Muscle layer of colon (tissue), 2 donors: ENCODE data around the gene MST1.

Source experiments
- H3K27ac ChIP-seq: one replicate; pipeline ENCODE4 v1.7.0; 2013; ENCODE audit warnings: low read depth, mild to moderate bottlenecking, low read length, moderate library complexity
- H3K27me3 ChIP-seq, 2 donors: one replicate each; pipeline ENCODE4 v1.7.0; 2013; ENCODE audit warnings: low read length in 2 of 2, mild to moderate bottlenecking in 2 of 2; ENCODE audit not compliant: insufficient read depth in 2 of 2, control insufficient read depth in 1 of 2
- H3K36me3 ChIP-seq: one replicate; pipeline ENCODE4 v1.7.0; 2013; ENCODE audit warnings: mild to moderate bottlenecking, low read length; ENCODE audit not compliant: insufficient read depth
- H3K4me1 ChIP-seq: one replicate; pipeline ENCODE4 v1.7.0; 2013; ENCODE audit warnings: mild to moderate bottlenecking, low read length; ENCODE audit not compliant: insufficient read depth
- H3K4me3 ChIP-seq, 2 donors: one replicate each; pipeline ENCODE4 v1.7.0; 2013; ENCODE audit warnings: low read length in 2 of 2, low read depth in 1 of 2, mild to moderate bottlenecking in 1 of 2, moderate library complexity in 1 of 2
- H3K9ac ChIP-seq: one replicate; pipeline ENCODE4 v1.7.0; 2013; ENCODE audit warnings: low read length
- H3K9me3 ChIP-seq: one replicate; pipeline ENCODE4 v1.7.0; 2013; ENCODE audit warnings: mild to moderate bottlenecking, low read length
- donor health status: abdominal sarcoma.
- donor health status: Adenocarcinoma of cecum.

MST1 gene

DNA sequence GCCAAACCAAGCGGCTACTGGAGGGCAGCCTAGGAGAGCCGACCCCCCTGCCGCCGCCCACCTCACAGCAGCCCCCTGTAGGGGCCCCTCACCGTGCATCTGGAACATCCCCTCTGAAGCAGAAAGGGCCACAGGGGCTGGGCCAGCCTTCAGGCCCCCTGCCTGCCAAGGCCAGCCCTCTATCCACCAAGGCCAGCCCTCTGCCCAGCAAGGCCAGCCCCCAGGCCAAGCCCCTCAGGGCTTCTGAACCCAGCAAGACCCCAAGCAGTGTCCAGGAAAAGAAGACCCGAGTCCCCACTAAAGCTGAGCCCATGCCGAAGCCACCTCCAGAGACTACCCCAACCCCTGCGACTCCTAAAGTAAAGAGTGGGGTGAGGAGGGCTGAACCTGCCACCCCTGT, 38.6 kb downstream of the MST1 start:
- Histone ChIP-seq H3K9ac (no peak overlapping the region), H3K4me1 (no peaks in the 10 kb centered on the region), H3K9me3 (no peaks in the 10 kb centered on the region), H3K4me3 (no peak overlapping the region), H3K36me3 (no peaks in the 10 kb centered on the region), H3K27me3 (no peaks in the 10 kb centered on the region), H3K27ac (no peak overlapping the region)

DNA sequence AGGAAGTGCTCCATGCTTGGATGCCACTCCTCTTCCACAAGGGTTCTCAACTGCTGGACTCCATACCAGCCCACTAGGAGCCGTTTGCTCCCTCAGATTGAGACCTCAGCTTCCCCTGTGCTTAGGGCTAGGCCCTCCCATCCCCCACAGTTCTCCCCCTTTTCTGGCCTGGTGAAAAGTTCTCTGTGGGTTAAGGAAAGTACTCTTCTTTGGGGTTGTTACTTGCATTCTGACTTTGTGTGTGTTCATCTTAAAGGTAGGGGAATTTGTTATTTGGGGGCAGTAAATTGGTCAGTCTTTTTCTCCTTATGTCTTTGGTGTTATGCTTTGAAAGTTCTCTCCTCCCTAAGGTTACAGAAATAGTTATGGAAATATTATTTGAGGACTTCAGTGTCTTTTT, 39.1 kb downstream of the MST1 start:
- H3K9ac ChIP-seq: no peak overlapping the region
- H3K27ac ChIP-seq: no peak overlapping the region
- no peaks in the 10 kb centered on the region for H3K9me3 ChIP-seq
- H3K27me3 ChIP-seq: no peaks in the 10 kb centered on the region
- no peak overlapping the region for H3K4me3 ChIP-seq
- no peaks in the 10 kb centered on the region for H3K36me3 ChIP-seq
- no peaks in the 10 kb centered on the region for H3K4me1 ChIP-seq

DNA sequence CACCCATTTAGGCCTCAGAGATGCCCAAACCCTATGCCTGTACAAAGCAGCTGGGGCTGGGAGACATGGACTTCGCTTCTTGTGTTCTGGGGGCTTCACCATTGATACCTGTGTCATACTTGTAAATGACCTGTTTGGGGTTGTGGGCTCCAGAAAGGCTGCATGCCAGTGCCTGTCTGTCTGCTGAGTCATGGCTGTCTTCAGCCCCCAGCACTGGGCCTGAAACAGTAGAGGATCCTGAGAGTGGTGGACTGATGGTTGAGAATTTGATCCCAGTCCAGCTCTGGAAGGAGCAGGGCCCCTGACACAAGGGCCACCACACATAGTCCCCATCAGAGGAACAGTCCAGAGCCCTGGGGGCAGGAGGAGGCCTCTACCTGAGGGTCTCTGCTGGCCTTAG, 39.7 kb downstream of the MST1 start:
- Histone ChIP-seq H3K36me3 (no peaks in the 10 kb centered on the region), H3K9ac (no peak overlapping the region), H3K9me3 (no peaks in the 10 kb centered on the region), H3K27ac (no peak overlapping the region), H3K27me3 (no peaks in the 10 kb centered on the region), H3K4me1 (no peaks in the 10 kb centered on the region), H3K4me3 (no peak overlapping the region)

DNA sequence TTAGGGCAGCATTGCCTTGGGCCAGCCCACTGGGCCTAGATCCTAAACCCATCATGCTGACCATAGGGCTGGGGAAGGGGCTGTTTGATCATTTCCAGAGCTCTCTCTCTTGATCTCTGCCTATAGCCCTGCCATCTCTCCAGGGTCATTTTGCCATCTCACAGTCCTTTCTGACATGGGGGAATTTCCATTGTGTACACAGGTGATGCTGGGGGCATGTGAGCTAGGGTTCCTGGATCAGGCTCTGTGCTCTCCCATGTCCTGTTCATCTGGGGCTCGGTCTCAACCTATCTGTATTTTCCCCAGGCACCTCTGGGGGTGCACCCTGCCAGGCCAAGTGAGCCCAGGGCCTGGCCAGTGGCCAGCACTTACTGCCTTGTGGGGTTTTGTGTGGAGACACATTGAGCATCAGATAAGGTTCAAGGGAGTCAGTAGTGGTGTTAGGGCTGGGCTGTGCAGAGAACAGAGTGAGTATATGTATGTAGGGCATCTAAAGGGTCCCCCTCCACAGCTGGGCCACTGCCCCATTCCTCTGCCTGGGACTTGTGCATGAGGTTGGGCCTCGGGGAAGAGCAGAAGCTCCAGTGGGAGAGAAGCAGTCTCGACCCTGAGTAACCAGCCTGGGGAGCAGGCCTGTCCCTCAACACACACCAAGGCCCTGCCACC, 40.8 kb downstream of the MST1 start:
- H3K36me3 ChIP-seq: no peaks in the 10 kb centered on the region
- no peak overlapping the region for H3K27ac ChIP-seq
- no peaks in the 10 kb centered on the region for H3K4me1 ChIP-seq
- H3K4me3 ChIP-seq: no peak overlapping the region
- H3K9me3 ChIP-seq: no peaks in the 10 kb centered on the region
- H3K9ac ChIP-seq: no peak overlapping the region
- H3K27me3 ChIP-seq: no peaks in the 10 kb centered on the region

DNA sequence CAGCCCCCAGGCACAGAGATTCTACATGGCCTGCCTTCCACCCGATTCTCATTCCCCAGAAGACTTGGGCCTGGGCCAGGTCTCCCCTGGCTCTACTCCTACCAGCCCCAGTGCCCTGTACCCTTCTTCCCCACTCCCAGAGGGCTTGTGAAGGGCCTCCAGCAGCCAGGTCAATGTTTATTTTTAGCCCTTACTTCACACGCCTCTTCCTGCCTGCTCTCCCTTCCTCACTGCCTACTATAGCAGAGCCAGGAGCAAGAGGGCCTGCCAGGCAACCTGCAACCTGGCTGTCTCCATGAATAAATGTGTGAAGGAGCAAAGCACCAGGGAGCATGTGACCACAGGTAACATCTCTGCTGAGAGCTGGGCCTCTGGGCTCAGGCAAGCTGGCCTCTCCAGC, 41.5 kb downstream of the MST1 start:
- H3K27ac ChIP-seq: no peak overlapping the region
- no peak overlapping the region for H3K9ac ChIP-seq

DNA sequence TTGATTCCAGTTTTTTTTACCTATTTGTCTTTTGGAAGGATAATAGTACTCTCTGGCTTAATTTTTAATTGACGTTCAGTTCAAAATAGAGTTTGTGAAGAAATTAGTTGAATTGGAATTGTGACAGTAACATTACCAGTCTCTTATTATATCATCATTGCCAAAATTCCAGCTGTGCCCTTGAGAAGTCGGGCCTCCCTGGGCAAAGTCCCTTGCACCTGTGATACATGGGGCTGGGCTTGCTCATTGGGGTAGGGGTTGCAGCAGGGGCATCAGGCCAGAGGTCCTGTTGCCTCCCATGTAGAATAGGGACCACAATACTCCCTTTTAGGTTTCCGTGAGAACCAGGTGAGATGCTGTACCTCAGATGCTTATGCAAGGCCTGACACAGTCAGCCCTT, 43.0 kb downstream of the MST1 start:
- no peaks in the 10 kb centered on the region for H3K4me1 ChIP-seq
- no peaks in the 10 kb centered on the region for H3K36me3 ChIP-seq
- no peaks in the 10 kb centered on the region for H3K27me3 ChIP-seq
- no peak overlapping the region for H3K9ac ChIP-seq
- no peak overlapping the region for H3K4me3 ChIP-seq
- H3K9me3 ChIP-seq: no peaks in the 10 kb centered on the region
- no peak overlapping the region for H3K27ac ChIP-seq

More for the DNA sequence above, 41.5 kb downstream of the MST1 start:
- no peaks in the 10 kb centered on the region for H3K36me3 ChIP-seq
- H3K9me3 ChIP-seq: no peaks in the 10 kb centered on the region
- H3K4me3 ChIP-seq: no peak overlapping the region
- no peaks in the 10 kb centered on the region for H3K4me1 ChIP-seq
- no peaks in the 10 kb centered on the region for H3K27me3 ChIP-seq

DNA sequence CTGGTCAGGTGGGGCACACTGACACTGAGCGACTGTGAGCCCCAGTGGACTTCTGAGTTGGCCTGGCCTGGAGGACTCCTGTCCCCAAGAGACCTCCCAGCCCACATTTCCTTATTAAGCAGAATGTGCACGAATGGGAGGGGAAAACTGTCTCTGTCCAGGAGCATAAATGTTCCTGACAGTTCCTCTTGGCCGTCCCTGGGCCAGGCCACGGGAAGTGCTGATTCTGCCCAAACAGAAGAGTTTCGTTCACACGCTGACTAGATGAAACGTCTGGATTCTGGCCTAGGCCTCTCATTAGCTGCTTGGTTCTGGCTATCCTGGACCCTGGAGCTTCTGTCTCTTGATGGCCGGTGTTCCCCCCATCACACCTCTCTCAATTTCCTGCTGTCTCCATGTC, 44.6 kb downstream of the MST1 start:
- Histone ChIP-seq H3K36me3 (no peaks in the 10 kb centered on the region), H3K27me3 (no peaks in the 10 kb centered on the region), H3K9me3 (no peaks in the 10 kb centered on the region), H3K27ac (no peak overlapping the region), H3K9ac (no peak overlapping the region), H3K4me1 (no peaks in the 10 kb centered on the region), H3K4me3 (no peak overlapping the region)

DNA sequence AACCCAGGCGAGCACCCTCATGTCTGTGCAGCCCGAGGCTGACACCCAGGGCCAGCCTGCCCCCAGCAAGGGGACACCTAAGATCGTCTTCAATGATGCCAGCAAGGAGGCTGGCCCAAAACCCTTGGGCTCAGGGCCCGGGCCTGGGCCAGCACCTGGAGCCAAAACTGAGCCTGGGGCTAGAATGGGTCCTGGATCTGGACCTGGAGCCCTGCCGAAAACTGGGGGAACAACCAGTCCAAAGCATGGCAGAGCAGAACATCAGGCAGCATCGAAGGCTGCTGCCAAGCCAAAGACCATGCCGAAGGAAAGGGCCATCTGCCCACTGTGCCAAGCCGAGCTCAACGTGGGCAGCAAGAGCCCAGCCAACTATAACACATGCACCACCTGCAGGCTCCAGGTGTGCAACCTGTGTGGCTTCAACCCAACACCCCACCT, 46.5 kb downstream of the MST1 start:
- Histone ChIP-seq H3K27me3 (no peaks in the 10 kb centered on the region), H3K4me3 (no peak overlapping the region), H3K27ac (no peak overlapping the region), H3K9me3 (no peaks in the 10 kb centered on the region), H3K36me3 (no peaks in the 10 kb centered on the region), H3K9ac (no peak overlapping the region), H3K4me1 (no peaks in the 10 kb centered on the region)

DNA sequence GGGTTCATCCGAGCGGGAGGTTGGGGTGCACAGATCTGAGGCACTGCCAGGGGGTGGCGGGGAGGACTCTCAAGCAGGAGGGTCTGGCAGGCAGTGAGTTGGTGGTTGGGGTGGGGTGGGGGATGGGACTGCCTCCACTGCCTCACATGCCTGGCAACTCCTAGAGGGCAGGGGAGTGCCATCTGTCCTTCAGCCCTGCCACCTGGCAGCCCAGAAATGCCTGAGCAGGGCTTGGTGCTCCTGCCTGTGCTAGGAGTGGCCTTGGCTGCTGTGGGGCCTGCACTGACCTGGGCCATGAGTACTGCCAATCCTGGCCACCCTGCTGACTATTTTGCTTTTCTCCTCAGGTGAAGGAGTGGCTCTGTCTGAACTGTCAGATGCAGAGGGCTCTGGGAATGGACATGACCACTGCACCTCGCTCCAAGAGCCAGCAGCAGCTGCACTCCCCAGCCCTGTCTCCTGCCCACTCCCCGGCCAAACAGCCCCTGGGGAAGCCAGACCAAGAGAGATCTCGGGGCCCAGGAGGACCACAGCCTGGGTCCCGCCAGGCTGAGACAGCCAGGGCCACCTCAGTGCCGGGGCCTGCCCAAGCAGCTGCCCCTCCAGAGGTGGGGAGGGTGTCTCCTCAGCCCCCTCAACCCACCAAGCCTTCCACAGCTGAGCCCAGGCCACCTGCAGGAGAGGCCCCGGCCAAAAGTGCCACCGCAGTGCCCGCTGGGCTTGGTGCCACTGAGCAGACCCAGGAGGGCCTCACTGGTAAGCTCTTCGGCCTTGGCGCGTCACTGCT, 47.2 kb downstream of the MST1 start:
- H3K9ac ChIP-seq: no peak overlapping the region
- H3K27me3 ChIP-seq: no peaks in the 10 kb centered on the region
- no peaks in the 10 kb centered on the region for H3K4me1 ChIP-seq
- no peak overlapping the region for H3K4me3 ChIP-seq
- no peaks in the 10 kb centered on the region for H3K9me3 ChIP-seq
- H3K36me3 ChIP-seq: no peaks in the 10 kb centered on the region
- H3K27ac ChIP-seq: no peak overlapping the region

DNA sequence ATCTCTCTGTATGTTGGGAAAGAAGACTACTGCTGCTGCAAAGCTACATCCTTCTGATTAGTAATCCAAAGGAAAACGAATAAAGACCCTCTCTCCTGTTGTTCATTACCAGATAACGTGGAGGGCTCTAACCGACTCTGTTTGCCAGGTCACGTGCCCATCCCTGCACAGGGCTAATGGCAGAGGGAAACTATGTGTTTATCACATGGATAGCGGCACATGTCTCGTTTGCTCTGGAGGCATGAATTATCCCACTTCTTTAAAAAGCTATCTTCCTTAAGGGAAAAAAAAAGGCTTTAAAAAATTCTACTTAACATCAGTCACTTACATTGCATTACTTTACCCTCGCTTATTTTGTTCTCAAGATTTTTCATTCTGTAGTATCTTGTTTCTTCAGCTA, 48.0 kb downstream of the MST1 start:
- no peaks in the 10 kb centered on the region for H3K36me3 ChIP-seq
- no peak overlapping the region for H3K27ac ChIP-seq
- no peaks in the 10 kb centered on the region for H3K9me3 ChIP-seq
- no peaks in the 10 kb centered on the region for H3K4me1 ChIP-seq
- no peak overlapping the region for H3K9ac ChIP-seq
- H3K4me3 ChIP-seq: no peak overlapping the region
- no peaks in the 10 kb centered on the region for H3K27me3 ChIP-seq

DNA sequence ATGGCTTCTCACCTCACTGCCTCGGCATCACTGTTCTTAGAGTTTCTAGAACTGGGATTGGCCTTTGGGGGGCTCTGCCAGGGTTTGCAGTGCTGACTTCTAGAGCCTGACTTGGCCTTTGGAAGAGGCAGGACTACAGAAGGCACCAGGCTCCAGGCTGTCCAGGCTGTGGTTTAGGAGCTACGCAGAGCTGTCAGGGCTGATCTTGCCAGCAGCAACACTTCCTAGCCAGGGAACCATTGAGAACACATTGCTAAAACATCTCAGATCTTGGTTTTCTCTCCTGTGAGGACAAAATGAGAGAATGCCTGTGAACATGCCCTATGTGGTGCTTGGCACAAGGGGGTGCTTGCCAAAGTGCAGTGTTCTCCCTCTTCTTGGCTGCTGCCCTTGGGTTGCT, 49.7 kb downstream of the MST1 start:
- Histone ChIP-seq H3K4me1 (no peaks in the 10 kb centered on the region), H3K36me3 (no peaks in the 10 kb centered on the region), H3K4me3 (no peak overlapping the region), H3K27ac (no peak overlapping the region), H3K9ac (no peak overlapping the region), H3K27me3 (no peaks in the 10 kb centered on the region), H3K9me3 (no peaks in the 10 kb centered on the region)

DNA sequence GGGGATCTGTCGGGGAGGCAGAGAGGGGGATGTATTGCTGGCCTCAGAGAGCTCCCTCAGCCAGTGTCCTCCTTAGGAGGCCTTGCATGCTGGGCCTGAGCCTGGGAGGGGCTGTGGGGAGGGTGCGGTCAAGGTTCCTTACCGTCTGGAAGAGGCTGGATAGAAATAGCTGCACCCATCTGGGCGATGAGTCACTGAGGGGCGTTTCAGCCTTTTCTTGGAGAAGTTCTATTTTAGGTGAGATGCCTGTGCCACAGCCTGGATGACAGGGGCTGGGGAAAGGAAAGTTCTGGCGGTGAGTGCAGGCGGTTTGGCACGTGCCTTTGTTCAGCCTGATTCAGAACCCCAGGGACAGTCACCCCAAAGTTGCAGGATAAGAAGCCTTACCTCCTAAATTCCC, 50.8 kb downstream of the MST1 start:
- Histone ChIP-seq H3K27ac (no peak overlapping the region), H3K4me1 (no peaks in the 10 kb centered on the region), H3K27me3 (no peaks in the 10 kb centered on the region), H3K9ac (no peak overlapping the region), H3K4me3 (no peak overlapping the region), H3K9me3 (no peaks in the 10 kb centered on the region), H3K36me3 (no peaks in the 10 kb centered on the region)
